NB4 (cell line): Measurements from ENCODE around the gene ARFGAP1.

ENCODE experiments used
- DNase-seq: peaks from one replicate; pipeline ENCODE4 v3.0.0; 2010; ENCODE audit warnings: low read depth
- H3K4me3 ChIP-seq: one replicate; pipeline ENCODE4 v1.5.1; 2011; ENCODE audit warnings: mild to moderate bottlenecking, low read depth, low read length, moderate library complexity
- MYC ChIP-seq: IDR thresholded peaks from 2 replicates; pipeline ENCODE4 v1.6.1; 2011; ENCODE audit warnings: low read depth, low read length
- POLR2A ChIP-seq: IDR thresholded peaks from 2 replicates; pipeline ENCODE4 v1.6.1; 2011; ENCODE audit warnings: mild to moderate bottlenecking; ENCODE audit not compliant: insufficient read length; ENCODE audit errors: extremely low read depth
- TF ChIP-seq, protein P1 (sequence below): IDR thresholded peaks from 2 replicates; pipeline ENCODE4 v1.6.1; 2011; ENCODE audit warnings: low read depth, low read length
- TF ChIP-seq, protein P2 (sequence below): IDR thresholded peaks from one replicate; pipeline ENCODE4 v1.5.1; 2012; ENCODE audit warnings: low read depth, low read length

Gene ARFGAP1

DNA sequence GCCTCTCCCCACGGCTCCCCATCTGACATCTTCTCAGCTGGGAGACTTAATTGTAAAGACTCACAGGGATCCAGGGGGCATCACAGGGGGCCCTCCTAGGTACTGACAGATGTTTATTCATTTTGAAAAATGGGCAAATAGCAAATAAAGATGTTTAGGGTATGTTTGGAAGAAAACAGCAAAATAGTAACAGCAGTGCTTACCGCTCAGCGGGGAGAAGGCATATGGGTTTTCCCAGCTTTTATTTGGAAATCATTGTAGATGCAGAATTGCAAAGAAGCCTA, 39.6 kb upstream of the ARFGAP1 start:
- TF ChIP-seq POLR2A (no peak), MYC (no peak)
- TF ChIP-seq, protein P1, sequence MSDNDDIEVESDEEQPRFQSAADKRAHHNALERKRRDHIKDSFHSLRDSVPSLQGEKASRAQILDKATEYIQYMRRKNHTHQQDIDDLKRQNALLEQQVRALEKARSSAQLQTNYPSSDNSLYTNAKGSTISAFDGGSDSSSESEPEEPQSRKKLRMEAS = no peak
- TF ChIP-seq, protein P2, sequence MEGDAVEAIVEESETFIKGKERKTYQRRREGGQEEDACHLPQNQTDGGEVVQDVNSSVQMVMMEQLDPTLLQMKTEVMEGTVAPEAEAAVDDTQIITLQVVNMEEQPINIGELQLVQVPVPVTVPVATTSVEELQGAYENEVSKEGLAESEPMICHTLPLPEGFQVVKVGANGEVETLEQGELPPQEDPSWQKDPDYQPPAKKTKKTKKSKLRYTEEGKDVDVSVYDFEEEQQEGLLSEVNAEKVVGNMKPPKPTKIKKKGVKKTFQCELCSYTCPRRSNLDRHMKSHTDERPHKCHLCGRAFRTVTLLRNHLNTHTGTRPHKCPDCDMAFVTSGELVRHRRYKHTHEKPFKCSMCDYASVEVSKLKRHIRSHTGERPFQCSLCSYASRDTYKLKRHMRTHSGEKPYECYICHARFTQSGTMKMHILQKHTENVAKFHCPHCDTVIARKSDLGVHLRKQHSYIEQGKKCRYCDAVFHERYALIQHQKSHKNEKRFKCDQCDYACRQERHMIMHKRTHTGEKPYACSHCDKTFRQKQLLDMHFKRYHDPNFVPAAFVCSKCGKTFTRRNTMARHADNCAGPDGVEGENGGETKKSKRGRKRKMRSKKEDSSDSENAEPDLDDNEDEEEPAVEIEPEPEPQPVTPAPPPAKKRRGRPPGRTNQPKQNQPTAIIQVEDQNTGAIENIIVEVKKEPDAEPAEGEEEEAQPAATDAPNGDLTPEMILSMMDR = no peak
- no peak for DNase-seq
- H3K4me3 ChIP-seq = no peak overlapping the region

DNA sequence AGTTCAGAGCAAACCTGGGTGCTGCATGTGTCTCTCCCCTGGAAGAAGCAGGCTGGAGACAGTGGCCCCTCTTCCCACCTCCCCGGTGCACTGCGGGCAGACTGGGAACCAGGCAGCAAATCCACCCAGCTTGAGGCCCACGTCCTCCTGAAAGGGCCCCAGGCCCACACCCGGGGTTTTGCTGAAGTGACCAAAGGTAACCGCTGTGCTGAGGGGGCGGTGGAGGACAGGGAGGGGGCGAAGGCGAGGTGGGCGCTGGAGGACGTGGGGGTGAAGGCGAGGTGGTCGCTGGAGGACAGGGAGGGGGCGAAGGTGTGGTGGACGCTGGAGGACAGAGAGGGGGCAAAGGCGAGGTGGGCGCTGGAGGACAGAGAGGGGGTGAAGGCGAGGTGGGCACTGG, 38.7 kb upstream of the ARFGAP1 start:
- TF ChIP-seq MYC = no peak
- no peak for TF ChIP-seq POLR2A
- TF ChIP-seq, protein P1 = no peak
- TF ChIP-seq, protein P2 = no peak
- DNase-seq = no peak
- H3K4me3 ChIP-seq = no peak overlapping the region

DNA sequence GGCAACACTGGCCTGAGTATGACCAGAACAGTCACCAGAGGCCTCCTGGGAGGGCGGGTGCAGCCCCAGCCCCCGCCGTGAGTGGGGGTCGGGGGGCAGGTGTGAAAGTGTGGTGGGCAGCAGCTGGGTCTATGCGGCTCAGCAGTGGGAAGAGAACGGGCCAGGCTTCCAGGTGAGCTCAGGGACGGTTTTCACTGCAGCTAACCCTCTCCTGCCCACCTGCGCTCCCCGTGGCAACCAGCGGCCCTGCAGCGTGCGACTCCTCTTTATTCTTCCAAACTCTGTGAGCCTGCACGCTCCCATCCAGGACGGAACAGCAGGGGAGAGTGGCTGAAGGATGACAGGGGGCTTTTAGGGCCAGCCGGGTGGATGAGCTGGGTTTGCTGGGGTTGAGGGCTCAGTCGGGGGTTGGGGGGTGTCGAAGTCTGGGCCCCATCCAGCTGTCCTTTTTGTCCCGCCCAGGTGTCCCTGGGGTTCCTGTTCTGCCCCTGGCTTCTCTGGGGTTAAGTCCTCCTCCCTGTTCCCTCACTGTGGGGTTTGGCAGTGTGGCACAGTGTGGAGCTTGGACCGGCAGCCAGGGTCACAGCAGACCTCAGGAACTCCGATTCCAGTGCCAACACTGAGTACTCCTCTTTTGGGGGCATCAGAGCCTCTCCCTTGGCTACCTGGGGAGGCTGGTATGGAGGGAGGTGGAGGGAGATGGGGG, 37.8 kb upstream of the ARFGAP1 start:
- no peak overlapping the region for H3K4me3 ChIP-seq
- no peak for DNase-seq
- TF ChIP-seq MYC (no peak), POLR2A (no peak)
- TF ChIP-seq, protein P1 = no peak
- TF ChIP-seq, protein P2 = no peak

DNA sequence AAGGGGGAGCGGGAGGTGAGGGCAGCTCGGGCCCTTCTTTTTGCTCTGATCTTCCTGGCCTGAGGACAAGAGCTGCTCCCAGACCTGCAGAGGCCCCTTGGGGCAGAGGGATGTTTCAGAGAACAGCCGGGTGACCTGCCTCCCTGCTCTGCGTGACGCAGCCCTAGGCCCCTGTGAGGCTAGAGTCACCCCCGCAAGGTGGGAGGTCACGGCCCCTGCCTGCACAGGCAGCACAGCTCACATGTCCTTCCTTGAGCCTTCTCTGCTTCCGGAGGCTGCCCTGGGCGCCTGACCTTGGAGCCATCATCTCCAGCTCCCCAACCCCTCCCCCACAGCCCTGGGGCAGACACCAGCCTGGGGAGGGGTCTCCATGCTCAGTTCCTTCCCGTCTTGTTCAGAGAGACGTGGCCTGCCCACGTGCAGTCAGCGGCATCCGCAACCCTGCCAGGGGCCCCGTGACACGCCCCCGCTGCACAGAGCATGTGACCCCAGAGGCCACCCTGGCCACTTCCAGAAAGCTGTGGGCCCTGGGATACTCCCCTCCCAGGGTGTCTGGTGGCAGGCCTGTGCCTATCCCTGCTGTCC, 37.1 kb upstream of the ARFGAP1 start, which contains the start of gene BIRC7:
TSS of gene BIRC7 (plus strand) at position 507 of the 585 bp plus-strand sequence. CDS start 192 bp downstream, outside the sequence.
- DNase-seq = peak; percentile 42
- H3K4me3 ChIP-seq = no peak within 1 kb of the TSS
- TF ChIP-seq, protein P1 = no peak
- TF ChIP-seq POLR2A = no peak
- TF ChIP-seq MYC = no peak
- TF ChIP-seq, protein P2 = no peak

DNA sequence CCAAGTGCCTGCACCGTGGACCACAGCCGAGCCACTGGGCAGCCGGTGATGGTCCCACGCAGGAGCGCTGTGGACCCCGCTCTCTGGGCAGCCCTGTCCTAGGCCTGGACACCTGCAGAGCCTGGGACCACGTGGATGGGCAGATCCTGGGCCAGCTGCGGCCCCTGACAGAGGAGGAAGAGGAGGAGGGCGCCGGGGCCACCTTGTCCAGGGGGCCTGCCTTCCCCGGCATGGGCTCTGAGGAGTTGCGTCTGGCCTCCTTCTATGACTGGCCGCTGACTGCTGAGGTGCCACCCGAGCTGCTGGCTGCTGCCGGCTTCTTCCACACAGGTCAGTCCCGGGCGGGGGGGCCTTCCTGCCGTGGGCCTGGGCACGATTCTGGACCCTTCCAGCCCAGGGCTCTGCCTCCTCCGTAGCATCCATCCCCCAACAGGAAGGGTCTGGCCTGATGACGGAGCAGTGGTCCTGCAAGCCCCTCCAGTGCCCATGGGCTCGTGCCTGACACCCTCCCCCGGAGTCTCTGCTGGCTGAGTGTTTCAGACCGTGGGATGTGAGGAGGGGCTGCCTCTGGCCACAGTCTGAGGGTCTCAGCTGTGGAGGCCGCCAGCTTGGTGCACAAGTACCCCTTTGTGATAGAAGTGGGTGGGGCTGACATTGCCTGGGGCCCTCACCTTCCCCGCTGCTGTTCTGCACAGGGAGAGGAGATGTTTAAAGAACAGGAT, 36.3 kb upstream of the ARFGAP1 start:
- no peak for TF ChIP-seq POLR2A
- TF ChIP-seq, protein P1 = no peak
- TF ChIP-seq, protein P2 = no peak
- TF ChIP-seq MYC = no peak
- no peak overlapping the region for H3K4me3 ChIP-seq
- DNase-seq = no peak
